ENCODE data around the gene NAT10. TPM values are rescaled to one million over a fixed set of nuclear protein-coding genes. Genes with fewer than 3 reads are reported as not detected.

The NAT10 gene
- total and polyA plus RNA-seq, 4 donors = 24.2 to 41.1 (median 27.7) TPM

- DNase-seq = no peak
- Histone ChIP-seq H3K36me3 (ENCODE audit: control insufficient read depth in 4 of 4, insufficient read depth in 4 of 4, low read length in 4 of 4) (peaks cover 25 to 78% (median 43%) of the 10 kb centered on the region in 4 donors), H3K4me3 (no peak overlapping the region), H3K4me1 (ENCODE audit: control insufficient read depth in 5 of 5, insufficient read depth in 5 of 5, low read length in 5 of 5) (peaks cover 0 to 2% (median 0%) of the 10 kb centered on the region in 5 donors), H3K27ac (ENCODE audit: low read depth in 1 of 2, low read length in 1 of 2) (no peak overlapping the region), H3K9ac (ENCODE audit: insufficient read depth in 1 of 2, low read length in 2 of 2) (no peak overlapping the region), H3K27me3 (ENCODE audit: control insufficient read depth in 3 of 3, insufficient read depth in 3 of 3, low read length in 2 of 3) (no peaks in the 10 kb centered on the region), H3K9me3 (ENCODE audit: control insufficient read depth in 4 of 4, insufficient read depth in 3 of 4, low read length in 3 of 4) (no peaks in the 10 kb centered on the region)
- no peak for ATAC-seq (ENCODE audit: insufficient read depth, low FRiP score)
- no peak for TF ChIP-seq CTCF (IDR thresholded peaks at IDR 0.05; ENCODE audit: control extremely low read depth, extremely low read depth)
- WGBS, 2 donors = 91 to 98% methylated on average over 2 of the region's 2 CpGs
Observed at GRCh38 chr11:34098813-34099212, 6.6 kb upstream of the NAT10 start.

GRCh38 chr11:34104680-34105078, 750 bp upstream of the NAT10 start:
- H3K9me3 ChIP-seq (ENCODE audit: control insufficient read depth in 4 of 4, insufficient read depth in 3 of 4, low read length in 3 of 4) = no peaks in the 10 kb centered on the region
- no peaks in the 10 kb centered on the region for H3K27me3 ChIP-seq (ENCODE audit: control insufficient read depth in 3 of 3, insufficient read depth in 3 of 3, low read length in 2 of 3)
- peak overlapping the region; percentile 91 to 96 for H3K9ac ChIP-seq (ENCODE audit: insufficient read depth in 1 of 2, low read length in 2 of 2)
- peak overlapping the region; percentile 87 to 94 for H3K27ac ChIP-seq (ENCODE audit: low read depth in 1 of 2, low read length in 1 of 2)
- H3K36me3 ChIP-seq (ENCODE audit: control insufficient read depth in 4 of 4, insufficient read depth in 4 of 4, low read length in 4 of 4) = peaks cover 7 to 39% (median 19%) of the 10 kb centered on the region in 4 donors
- TF ChIP-seq CTCF (IDR thresholded peaks at IDR 0.05; ENCODE audit: control extremely low read depth, extremely low read depth) = no peak
- ATAC-seq (ENCODE audit: insufficient read depth, low FRiP score) (no peak), DNase-seq (no peak)
- peaks cover 4 to 18% (median 10%) of the 10 kb centered on the region in 5 donors for H3K4me1 ChIP-seq (ENCODE audit: control insufficient read depth in 5 of 5, insufficient read depth in 5 of 5, low read length in 5 of 5)
- peak overlapping the region; percentile 87 for H3K4me3 ChIP-seq
- 16 to 24% methylated on average over 6 of the region's 6 CpGs for WGBS, 2 donors

GRCh38 chr11:34105957-34106504, 602 bp downstream of the NAT10 start:
- Histone ChIP-seq H3K36me3 (ENCODE audit: control insufficient read depth in 4 of 4, insufficient read depth in 4 of 4, low read length in 4 of 4) (peaks cover 11 to 32% (median 15%) of the 10 kb centered on the region in 4 donors), H3K4me3 (peak overlapping the region; percentile 87), H3K27ac (ENCODE audit: low read depth in 1 of 2, low read length in 1 of 2) (peak overlapping the region; percentile 64 to 94), H3K27me3 (ENCODE audit: control insufficient read depth in 3 of 3, insufficient read depth in 3 of 3, low read length in 2 of 3) (no peaks in the 10 kb centered on the region), H3K4me1 (ENCODE audit: control insufficient read depth in 5 of 5, insufficient read depth in 5 of 5, low read length in 5 of 5) (peaks cover 4 to 18% (median 10%) of the 10 kb centered on the region in 5 donors), H3K9me3 (ENCODE audit: control insufficient read depth in 4 of 4, insufficient read depth in 3 of 4, low read length in 3 of 4) (no peaks in the 10 kb centered on the region), H3K9ac (ENCODE audit: insufficient read depth in 1 of 2, low read length in 2 of 2) (peak overlapping the region; percentile 85 to 96)
- WGBS, 2 donors = 1% methylated on average over 17 of the region's 17 CpGs
- TF ChIP-seq CTCF (IDR thresholded peaks at IDR 0.05; ENCODE audit: control extremely low read depth, extremely low read depth) = no peak
- peak in 1 of 3 donors; percentile 14 for DNase-seq
- no peak for ATAC-seq (ENCODE audit: insufficient read depth, low FRiP score)
